Inflammatory macrophage treated with lipopolysaccharide for 4 hours (primary cell): Measurements from ENCODE around the gene GDF10.

Experiments used
- DNase-seq: peaks from one replicate; pipeline ENCODE4 v3.0.0-alpha.2; 2020

Gene GDF10

DNA sequence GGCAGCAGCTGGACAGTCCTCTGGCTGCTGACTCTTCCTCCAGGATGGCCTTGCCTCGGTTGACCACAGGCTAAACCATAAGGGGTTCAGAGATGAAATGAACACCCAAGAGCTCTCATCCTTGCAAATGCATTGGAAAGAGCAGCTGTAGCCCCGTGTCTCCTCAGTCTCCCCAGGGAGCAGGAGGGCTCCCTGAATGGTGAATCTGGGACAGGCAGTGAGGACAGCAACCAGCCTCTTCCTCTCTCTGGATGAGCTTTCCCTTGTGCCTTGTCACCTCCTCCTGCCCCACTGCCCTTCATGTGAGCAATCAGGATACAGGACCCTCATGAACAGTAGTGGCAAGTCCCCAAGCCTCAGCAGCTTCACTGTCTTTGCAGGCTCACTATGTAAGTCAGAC is 23.9 kb upstream of the GDF10 start:
- DNase-seq = no peak

DNA sequence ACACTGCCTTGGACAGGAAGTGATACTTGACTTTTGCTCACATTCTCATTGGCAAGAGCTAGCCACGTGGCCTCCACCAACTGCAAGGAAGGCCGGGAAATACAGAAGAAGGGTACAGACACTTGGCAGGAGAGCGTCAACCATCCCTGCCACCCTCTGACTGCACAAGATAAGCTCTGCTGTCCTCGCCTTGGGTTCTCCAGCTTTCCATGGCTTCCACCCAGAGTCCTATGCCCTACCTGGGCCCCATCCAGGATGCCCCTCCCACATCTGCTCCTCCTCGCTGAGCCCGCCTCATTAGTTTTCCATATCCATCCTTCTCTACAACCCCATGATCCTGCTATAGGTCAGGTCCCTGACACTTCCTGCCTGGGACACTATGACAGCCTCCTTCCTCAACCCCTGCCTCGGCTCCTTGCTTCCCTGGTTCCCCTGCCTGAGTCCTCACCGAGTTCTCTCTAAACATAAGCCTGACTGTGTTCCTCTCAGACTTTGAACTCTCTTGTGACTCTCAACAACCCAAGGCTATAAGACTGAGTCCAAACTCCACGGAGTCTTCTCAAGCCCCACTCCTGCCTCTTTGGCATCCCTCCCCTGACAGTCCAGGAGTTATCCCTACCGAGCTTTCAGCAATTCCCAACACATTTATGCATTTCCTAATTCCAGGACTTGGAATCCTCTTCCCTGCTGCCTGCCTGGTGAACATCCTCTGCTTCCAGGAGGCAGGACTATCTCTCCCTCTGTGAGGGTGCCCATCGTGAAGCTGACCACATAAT is 23.2 kb upstream of the GDF10 start:
- DNase-seq = no peak

DNA sequence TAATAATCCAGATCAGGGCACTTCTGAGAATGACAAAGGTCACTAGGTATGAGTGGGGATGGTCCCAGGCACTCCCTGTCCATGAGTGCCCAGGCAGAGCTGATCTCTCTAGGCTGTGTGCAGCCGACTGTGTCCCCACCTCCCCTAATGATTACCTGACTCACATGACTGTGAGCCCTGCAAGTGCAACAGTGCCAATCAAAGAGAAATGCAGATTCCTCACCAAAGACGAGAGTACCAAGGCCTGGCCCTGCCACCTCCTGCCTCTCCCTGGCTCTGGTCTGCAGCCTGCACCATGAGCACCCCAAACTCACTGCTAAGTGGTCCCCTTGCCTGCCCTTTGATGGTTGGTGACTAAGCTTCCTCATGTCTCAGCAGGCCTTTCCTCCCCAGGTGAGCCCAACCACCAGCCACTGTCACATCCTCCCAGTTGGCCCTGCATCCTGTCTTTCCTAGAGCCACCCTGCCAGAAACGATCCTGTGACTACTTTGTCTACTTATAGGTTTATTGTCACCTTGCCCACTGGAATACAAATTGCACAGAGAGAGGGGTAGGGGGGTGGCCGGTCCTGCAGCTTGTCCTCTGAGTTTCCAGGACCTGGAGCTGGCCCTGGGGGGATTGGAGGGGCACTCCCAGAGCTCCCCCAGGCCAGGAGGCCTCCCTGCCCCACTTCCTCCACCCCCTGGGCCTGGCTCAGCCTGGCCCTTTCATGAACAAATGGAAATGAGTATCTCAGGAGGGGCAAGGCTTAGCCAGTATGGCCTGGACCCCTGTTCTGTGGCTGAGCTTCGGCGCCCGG is 22.4 kb upstream of the GDF10 start:
- no peak for DNase-seq

DNA sequence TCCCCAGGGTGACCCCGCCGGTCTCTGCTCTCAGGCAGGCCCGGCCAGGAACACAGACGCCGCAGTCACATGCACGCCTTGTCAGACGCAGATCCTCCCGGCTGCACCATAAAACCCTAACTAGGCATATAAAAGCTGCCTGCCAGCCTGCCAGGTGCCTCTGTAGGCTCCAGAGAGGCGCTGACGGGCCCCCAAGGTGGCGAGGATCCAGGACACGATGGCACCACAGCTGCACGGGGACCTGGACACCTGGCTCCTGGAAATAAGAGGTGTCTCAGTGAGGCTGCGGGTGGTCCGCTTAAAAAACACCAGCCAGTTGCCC is 21.9 kb upstream of the GDF10 start:
- no peak for DNase-seq

DNA sequence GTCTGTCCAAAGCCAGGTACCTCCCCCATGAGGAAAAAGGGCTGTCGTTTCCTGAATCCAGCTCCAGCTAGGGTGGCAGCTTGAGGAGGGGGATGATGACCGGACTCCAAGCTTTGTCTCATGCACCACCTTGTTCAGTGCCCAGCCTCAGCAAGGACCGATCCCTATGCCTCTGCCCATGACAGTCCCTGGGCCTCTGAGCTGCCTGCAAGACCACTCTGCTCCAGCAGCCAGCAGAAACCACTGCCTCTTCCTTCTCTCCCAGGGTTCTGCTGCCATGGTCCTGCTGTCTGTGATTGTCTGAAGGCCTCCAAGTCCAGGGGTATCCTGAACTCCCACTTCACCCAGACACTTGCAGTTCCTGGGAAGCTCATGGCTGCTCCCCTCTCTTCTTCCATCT is 21.3 kb upstream of the GDF10 start:
- DNase-seq = no peak

DNA sequence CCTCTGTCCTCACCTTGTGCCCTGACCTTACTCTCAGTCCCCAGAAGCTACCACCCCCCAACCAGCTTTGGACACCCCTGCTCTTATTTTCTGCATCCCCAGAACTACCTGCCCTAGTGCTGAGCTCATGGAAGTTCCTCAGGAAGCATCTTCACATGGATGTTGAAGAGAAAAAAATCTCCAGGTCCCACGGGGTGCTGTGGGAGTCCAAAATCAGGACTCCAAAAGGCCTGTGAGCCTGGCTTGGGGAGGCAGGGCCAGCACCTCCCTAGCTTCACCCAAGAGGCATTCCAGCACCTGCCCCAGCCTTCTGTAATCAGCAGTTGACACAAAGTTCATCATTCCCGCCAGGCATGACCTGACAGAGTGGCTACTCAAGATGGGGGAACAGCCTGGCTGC is 20.7 kb upstream of the GDF10 start:
- DNase-seq = no peak

DNA sequence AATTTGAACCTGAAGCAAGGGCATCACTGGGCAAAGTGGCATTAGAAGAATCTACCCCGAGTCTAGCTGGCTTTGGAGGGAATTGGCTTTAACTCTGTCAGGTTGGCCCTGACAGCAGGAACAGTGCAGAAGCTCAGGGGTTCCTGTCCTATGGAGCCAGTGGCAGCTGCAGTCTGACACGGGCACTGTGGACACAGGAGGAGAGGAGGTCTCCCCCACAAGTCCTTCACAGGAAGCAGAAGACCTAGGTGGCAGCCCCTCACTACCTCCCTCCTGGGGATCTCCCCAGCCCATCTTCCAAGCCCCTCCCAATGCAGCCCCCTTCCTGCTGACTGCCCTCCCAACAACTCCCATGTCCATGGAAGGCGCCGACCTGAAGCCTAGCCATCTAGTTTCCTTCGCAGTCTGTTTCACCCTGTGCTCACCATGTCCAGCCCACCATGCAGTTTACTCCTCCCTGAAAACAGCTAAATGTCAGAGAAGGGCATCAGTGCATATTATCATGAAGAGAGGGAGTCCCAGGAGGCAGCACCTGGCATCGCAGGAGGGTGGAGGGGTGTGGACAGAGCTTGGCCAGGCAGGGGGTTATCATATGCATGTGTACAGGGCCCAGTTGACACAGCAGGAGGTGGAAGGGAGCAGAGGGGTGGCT is 17.9 kb upstream of the GDF10 start:
- DNase-seq = no peak

DNA sequence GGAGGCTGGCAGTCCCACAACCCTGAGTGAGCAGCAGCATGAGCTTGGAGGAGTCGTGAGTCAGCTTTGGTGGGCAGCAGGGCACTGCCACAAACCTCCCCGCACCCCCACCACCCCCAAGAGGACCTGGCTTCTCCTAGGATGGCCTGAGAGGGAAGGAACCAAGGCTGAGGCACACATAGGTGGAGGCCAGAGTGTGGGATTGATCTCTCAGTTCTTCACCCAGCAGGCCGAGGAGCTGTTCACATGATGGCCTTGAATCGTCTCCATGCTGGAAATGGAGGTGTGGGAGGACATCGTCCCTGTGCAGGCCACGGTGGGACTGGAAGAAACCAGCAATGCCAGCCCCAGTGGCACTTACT is 17.4 kb upstream of the GDF10 start:
- DNase-seq = no peak

DNA sequence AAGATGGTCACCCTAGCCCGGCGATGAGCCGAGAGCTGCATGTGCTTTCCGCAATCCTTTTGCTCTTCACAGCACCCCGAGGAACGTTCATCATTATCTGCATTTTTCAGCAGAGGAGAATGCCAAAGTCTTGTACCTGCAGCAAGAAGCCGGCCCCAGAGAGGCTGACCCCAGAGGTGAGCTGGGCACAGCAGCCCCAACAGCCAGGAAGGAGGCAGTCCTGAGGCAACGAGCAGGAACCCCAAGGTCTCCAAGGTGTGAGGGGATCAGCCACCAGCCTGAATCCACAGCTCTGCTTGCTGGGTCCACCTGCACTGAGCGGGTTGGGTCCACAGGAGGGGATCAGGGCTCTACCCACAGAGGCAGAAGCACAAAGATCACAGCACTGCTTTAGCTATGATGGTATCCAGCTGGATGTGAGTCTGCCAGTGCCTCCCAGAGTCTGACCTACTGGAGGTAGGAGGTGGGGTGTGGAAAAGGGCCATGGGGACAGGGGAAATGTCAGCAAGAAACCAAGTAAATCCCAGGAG is 16.8 kb upstream of the GDF10 start:
- no peak for DNase-seq

DNA sequence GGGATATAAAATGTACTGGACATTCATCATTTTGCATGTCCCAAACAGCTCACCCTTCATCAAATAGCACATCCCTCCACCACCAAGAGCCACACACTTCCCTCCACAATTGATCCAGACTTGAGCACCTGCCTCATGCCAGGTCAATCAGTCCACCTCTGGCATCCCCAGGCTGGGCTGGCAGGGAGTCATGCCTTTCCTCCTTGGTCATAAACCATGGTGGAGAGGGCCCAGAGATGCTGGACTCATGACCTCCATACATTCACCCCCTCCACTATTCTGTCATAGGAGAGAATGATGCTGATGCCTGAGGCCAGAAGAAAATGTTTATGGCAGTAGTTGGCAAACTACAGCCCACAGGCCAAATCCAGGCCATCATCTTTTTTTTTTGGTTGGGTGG is 16.1 kb upstream of the GDF10 start:
- no peak for DNase-seq

DNA sequence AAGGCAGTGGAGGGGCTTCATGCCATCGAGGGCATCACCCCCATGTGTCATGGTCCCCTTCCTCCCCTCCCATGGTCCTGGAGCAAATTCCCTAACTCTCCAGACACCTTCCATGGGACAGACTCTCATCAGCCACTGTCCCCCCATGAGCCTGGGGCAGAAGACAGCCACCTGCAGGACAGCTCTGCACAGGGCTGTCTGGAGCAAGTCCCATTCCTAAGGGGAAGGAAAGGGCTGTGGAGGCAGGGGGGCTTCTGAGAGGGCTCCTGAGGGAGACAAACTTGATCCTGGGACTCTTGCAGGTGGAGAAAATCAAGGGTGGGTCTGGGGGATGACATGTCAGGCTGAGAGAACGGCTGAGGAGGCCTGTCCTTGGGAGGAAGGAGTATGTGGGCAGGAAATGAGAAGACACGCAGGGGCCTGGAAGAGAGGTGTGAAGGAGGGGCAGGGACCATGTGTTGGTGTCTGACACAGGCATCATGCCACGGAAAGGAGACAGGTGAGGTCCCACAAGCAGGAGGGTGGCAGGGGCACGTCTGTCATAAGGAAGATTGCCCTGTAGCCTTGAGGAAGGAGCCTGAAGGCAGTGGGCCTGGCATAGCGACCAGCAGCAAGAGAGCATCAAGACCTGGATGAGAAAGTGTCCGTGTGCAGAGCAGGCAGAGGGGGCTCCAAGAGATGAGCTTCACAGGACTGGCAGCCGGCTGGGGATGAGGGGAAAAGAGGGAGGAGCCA is 14.4 kb upstream of the GDF10 start:
- DNase-seq = no peak

DNA sequence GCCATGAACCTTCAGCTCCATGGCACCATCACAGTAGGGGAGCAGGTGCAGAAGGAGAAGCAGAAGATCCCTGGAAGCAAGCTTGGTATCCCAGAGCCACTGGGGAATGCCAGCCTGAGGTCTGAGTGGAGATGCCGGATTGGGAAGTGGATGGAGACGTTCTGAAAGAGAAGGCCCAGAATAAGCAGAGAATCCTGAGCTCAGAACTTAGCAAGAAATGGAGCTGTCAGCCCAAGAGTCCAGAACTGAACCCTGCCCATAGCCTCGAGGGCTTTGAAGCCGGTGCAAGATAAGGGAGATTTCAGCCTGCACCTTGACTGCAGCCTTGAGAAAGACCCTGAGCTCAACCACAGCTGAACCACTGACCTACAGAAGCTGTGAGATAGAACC is 13.9 kb upstream of the GDF10 start:
- no peak for DNase-seq

DNA sequence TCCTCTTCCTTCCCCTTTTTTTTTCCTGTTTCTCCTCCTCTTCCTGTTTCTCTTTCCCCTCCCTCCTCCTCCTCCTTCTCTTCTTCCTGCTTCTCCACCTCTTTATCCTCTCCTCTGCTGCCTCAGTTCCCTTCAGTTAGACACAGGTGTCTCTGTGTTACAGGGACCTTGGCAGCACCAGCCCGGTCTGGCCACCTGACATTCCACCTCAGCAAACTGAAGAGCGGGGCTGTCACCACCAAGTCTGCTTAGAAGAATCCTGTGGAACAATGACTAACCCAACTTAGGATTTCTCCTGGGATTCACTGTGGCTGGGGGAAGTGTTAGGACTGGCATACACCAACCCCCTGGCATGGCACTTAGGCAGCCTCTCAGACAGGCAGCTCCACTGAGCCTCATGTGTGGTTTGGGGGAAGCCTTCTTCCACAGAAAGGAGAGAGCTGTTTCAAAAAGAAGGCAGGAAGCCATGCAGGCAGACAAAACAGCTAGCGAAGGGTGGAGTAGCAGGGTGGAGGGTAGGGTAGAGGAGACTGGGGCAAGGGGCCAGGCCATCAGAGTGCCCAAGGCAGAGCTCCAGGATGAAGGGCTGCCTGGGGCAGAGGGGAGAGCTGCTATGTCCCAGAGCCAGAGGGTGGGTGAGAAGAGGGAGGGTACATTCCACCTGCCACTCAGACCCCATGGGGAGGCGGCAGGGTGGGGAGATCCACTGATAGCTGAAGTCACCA is 13.2 kb upstream of the GDF10 start:
- no peak for DNase-seq

DNA sequence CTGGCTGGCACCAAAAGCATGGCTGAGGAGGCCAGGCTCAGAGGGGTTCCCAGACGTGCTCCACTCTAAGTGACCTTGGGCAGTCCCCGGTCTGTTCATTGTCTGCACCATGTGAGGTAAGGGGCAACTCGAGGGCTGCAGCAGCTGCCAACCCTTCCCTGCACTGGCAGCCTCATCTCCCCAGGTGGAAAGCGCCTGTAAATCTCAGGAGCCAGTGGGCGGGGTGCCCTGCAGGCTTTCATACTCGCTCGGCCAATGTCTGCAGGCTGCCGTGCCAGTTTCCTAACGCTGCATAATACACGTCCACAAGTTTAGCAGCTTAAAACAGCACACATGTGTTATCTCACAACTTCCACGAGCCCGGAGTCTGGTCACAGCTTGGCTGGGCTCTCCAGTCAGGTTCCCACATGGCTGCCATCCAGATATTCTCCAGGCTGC is 12.6 kb upstream of the GDF10 start:
- no peak for DNase-seq

DNA sequence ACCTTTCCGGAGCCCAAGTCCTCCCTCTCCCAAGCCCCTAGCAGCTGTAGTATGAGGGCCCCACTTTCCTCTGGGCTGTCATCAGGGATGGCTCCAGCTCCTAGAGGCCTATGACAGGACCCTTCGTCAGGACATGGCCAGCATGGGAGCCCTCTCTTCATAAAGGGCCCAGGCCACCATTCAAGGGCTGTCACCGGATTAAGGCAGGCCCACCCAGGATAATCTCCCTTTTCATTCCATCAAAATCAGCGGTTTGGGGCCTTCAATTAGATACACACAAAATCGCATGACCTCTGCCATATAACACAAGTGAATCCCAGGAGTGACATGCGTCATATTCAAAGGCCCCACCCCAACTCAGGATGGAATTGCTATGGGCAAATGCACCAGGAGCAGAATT is 12.2 kb upstream of the GDF10 start:
- DNase-seq = no peak

DNA sequence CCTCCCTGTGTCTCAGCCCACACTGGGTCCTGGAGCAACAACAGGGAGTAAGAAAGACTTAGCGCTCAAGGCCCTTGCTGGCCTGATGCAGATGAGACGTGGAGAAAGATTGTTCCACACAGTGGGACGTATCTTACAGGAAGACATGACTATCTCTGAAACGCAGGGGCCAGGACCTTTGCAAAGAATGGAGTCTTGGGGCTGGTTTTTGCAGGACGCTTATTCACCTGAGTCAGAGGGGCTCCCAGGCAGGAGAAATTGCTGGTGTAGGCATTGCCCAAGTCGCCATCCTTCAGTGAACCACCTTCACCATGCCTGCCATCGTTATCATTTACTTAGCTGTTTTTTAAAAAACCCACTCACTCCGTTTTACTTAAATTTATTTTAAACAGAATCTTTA is 11.8 kb upstream of the GDF10 start:
- DNase-seq = no peak

DNA sequence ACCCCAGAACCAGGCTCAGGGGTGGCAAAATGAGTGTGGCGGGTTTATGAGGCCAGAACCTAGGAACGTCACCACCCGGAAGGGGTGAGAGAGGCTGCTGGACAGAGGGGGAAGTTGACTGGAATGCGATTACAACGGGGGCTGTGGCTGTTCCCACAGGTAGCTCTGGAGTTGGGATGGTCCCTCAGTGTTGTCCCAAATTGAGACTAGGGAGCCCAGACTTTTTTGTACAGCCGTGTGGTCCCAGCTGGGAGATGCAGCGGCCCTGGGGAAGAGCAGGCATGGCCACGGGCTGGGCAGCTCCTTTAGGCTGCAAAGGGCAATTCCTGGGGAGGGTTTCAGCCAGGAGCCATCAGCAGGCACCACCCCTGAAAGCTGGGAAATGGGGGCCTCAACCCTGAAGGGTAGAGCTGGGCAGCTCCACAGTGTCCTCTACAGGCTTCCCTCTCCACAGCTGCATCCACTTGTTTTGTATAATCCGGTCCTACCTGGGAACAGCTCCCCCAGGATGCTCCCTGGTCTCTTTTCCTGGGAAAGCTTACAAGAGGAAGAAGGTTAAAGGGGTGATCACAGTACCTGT is 11.0 kb upstream of the GDF10 start:
- DNase-seq = no peak

DNA sequence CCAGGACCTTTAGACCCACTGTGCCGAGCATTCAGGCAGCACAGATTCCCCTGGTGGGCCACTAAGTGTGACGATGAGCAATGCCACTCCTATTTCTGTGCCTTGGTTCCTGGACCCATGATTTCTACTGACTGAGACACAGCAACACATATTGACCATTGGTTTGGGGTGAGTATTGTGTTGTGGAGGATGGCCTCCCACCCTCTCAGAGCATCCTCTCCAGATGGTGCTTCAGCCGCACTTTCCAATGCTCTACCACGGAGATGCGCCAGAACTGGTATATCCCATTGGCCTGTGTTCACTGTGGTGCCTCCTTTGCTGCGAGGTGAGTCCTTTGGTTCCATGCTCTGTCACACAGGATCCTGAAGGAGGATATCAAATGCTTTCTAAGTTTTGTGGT is 10.1 kb upstream of the GDF10 start:
- no peak for DNase-seq

DNA sequence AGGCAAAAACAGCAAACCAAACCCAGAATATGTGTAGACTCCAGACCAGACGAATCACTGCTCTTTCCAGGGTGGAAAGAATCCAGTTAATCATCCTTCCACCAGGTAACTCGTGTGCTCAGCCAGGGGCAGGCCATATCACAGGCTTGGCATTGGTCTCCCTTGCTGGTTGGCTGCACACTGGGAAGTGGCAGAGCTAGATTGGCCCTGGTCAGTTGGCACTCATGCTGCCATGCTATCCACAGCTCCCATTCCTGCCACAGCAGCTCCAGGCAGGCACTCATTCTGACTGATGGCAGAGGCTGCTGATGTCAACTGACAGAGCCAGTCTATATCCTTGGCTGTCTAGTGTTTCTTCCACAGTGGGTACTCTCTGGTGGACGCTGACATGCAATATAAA is 9.7 kb upstream of the GDF10 start:
- no peak for DNase-seq

DNA sequence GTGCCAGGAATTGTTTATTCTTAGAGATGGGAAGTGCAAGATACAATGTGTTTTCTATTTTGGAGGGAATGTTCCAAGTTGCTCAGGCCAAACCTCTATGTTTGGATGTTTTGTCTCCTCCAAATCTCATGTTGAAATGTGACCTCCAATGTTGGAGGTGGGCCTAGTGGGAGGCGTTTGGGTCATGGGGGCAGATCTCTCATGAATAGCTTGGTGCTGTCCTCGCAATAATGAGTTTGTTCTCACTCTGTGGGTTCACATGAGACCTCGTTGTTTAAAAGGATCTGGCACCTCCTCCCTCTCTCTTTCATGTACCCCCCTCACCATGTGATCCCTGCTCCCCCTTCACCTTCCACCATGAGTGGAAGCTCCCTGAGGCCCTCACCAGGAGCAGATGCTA is 8.3 kb upstream of the GDF10 start:
- no peak for DNase-seq

DNA sequence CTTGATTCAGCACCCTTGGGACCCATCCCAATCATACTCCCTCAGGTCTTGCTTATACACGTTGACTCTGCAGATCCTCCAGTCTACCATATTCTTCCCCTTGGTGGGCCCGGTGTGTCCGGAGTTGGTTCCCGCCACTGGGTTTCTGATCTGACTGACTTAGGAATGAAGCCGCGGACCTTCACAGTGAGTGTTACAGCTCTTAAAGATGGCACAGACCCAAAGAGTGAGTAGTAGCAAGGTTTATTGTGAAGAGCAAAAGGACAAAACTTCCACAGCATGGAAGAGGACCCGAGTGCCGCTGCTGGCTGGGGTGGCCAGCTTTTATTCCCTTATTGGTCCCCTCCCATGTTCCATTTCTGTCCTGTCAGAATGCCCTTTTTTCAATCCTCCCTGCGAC is 5.9 kb upstream of the GDF10 start:
- no peak for DNase-seq

DNA sequence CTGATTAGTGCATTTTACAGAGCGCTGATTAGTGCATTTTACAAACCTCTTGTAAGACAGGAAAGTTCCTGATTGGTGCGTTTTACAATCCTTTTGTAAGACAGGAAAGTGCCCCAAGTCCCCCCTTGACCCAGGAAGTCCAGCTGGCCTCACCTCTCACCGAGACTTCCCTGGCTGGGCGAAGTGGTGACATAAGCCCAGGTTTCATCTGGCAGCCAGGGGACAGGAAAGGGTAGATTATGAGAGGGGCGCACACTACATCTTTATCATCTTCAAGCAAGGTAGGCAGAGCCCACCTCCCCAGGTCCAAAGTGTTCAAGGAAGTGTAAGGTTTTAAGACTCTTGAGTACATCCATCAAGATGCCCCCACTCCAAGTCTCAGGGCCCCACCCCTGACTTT is 5.5 kb upstream of the GDF10 start:
- DNase-seq = no peak
